Activated CD8-positive, alpha-beta memory T cell treated with anti-CD3 and anti-CD28 coated beads, Interleukin-2, amount 50 U/mL, for 1 hour (primary cell): ENCODE results near the gene CYB561.

Experiments used
- DNase-seq: peaks from one replicate; pipeline ENCODE4 v3.0.0-alpha.2; 2020; ENCODE audit errors: extremely low read depth

The CYB561 gene

GRCh38 chr17:63445954-63446752 lies at the start of gene CYB561:
Gene CYB561, minus strand, starts transcription at chr17:63446306. Its CDS starts 8,759 bp downstream, at chr17:63437547.
- no peak for DNase-seq

- no peak for DNase-seq
Observed at GRCh38 chr17:63495491-63495890, 49.4 kb upstream of the CYB561 start.

GRCh38 chr17:63494300-63494928 lies 48.3 kb upstream of the CYB561 start:
- no peak for DNase-seq

DNA sequence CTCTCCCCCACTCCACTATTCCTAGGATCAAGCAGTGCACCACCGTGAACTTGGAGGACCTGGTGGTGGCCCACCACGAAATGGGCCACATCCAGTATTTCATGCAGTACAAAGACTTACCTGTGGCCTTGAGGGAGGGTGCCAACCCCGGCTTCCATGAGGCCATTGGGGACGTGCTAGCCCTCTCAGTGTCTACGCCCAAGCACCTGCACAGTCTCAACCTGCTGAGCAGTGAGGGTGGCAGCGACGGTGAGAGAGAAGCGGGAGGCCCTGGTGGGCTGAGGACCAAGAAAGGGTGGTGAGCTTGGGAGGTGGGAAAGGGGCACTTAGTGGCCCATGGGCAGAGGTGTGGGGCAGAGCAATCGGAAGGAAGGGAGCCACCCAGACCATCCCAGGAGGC lies 47.3 kb upstream of the CYB561 start:
- no peak for DNase-seq

DNA sequence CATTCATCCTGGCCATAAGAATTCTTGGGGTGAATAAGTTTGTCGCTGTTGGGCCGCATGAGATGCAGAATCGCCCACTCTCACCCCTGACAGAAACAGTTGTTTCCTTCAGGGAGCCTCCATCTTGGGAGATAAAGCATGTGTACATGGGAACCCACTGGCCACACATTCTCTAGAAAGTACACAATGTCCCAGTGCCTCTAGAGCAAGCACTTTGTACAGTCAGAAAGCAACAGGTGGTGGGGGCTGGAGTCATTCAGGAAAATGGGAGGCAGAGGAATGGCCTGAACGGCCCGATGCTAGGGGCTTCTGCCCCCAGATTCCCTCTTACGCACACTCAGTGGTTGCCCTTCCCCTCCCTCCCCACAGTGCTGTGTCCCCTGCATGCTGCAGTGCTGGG lies 46.8 kb upstream of the CYB561 start:
- no peak for DNase-seq

DNA sequence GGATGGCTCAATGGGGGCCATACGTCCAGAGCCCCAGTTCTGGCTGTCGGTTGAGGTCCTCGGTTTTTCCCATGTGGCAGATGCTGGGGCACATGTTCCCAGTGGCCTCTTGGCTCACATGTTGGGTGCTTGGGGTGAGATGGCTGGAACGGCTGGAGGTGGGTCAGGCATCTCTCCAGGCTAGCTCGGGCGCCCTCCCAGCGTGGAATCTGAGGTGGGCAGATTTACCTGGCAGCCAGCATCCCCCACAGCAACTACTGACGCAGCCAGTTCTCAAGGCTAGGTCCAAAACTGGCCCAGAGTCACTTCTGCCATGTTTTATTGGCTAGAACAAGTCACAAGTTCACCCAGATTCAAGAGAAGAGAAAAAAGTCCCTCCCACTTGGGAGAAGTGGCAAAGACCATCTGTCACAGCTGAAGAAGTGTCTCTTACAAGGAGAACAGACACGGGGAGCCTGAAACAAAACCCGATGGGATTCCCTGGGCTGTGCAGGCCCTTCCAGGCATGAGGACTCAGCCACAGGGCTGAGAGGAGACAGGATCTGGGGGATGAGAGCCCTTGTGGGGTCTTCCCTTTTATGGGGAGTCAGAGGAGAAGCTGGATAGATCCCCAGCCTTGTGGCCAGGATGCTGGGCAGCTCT lies 46.0 kb upstream of the CYB561 start:
- no peak for DNase-seq

- DNase-seq: no peak
Observed at GRCh38 chr17:63491413-63491812, 45.3 kb upstream of the CYB561 start.

DNA sequence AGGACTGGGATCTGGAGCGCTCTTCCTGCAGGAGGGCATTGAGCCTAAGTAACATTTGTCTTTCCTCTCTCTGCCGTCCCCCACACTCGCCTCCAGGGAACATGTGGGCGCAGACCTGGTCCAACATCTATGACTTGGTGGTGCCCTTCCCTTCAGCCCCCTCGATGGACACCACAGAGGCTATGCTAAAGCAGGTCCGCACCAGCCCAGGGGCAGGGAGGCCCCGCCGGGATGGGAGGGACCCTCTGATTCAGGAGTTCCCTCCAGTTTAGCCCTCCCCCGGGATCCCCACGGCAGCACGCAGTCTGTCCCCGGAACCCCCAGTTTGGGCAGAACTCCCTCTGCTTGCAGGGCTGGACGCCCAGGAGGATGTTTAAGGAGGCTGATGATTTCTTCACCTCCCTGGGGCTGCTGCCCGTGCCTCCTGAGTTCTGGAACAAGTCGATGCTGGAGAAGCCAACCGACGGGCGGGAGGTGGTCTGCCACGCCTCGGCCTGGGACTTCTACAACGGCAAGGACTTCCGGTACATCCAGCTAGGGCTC lies 44.8 kb upstream of the CYB561 start:
- no peak for DNase-seq

GRCh38 chr17:63490329-63490728 lies 44.2 kb upstream of the CYB561 start:
- no peak for DNase-seq

DNA sequence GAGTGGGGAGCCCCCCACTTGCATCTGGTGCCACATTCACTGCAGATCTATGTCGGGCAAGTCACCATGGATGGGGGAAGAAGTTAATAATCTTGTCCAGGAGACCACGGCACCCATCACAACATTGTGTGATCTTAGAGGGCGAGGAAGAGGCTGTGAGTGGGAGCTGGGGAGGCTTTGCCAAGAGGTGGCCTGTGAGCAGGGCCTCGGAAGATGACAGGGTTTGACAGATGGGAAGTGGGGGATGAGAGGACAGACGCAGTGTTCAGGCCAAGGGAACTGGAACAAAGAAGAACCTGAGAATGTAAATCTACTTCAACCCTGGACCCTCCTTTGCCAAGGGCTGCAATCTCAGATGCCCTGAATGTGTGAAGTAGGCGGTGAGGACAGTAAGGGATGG lies 43.2 kb upstream of the CYB561 start:
- DNase-seq: no peak

DNA sequence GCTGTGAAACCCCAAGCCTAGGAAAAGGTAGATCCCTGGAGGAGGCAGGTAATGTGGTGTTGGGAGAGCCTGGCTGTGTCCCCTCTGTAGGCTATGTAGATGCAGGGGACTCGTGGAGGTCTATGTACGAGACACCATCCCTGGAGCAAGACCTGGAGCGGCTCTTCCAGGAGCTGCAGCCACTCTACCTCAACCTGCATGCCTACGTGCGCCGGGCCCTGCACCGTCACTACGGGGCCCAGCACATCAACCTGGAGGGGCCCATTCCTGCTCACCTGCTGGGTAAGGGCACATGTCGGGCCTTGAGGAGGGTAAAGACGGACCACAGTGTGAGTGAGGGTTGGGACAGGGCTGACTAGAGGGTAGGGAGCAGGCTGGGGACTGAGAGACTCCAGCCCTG lies 42.7 kb upstream of the CYB561 start:
- DNase-seq: no peak

DNA sequence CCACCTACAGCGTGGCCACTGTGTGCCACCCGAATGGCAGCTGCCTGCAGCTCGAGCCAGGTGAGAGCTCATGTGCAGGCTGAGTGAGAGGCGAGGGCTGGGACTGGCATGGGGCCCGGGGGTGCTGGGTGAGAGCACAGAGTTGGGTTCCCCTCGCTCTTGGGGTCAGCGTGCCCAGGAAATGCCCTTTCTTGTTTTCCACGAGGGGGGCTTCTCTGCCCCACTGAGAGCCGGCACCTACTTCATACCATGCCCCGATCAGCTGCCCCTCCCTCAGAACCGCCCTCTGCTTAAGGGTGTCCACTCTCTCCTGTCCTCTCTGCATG lies 40.9 kb upstream of the CYB561 start:
- DNase-seq: no peak

DNA sequence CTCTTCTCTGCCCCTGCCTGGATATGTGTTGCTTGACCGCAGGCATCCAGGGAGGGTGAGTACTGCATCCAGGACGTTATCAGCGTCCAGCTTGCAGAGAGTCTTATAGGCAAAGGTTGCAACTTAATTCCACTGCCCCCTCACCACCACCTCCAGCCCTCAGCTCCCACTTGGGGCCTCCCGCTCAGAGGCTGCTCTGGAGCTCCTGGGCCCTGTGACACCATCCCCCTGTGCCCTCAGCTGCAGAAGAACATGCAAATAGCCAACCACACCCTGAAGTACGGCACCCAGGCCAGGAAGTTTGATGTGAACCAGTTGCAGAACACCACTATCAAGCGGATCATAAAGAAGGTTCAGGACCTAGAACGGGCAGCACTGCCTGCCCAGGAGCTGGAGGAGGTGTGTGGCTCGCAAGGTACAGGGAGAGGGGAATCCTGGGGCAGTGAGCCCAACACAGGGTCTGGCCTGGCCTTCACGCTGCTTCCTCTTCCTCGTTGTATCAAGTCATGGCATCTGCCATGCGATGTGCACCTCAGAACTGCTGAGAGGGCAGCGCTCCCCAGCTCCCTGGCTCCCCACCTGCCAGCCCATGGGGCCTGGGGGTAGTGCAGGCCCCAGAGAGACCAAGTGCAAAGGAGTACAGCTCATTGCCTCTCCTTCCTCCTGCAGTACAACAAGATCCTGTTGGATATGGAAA lies 40.4 kb upstream of the CYB561 start:
- DNase-seq: no peak

DNA sequence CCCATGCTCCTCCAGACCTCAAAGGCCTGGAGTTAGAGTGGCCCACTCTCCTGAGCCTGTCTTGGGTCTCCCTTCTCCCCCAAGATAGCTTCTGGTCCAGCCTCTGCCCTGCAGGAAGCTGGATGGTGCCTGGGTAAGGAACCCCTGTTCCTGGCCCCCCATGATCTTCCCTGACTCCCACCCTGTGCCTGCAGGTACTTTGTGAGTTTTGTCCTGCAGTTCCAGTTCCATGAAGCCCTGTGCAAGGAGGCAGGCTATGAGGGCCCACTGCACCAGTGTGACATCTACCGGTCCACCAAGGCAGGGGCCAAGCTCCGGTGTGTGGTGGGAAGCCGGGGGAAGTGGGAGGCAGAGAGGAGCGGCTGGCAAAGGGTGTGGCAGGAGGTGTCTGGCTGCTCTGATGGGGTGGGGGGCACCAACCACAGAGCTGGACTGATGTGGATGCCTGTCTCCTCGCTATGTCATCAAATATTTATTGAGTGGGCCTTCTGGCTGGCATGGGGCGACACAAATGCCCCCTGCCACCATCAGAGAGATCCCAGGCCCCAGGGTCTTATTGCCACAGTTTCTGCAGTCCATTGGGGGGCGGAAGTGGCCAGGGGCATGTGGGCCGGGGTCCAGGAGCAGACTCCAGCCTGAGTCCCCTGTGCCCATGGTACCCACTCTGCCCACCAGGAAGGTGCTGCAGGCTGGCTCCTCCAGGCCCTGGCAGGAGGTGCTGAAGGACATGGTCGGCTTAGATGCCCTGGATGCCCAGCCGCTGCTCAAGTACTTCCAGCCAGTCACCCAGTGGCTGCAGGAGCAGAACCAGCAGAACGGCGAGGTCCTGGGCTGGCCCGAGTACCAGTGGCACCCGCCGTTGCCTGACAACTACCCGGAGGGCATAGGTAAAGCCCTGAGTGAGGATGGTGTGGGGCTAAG lies 37.8 kb upstream of the CYB561 start:
- no peak for DNase-seq

DNA sequence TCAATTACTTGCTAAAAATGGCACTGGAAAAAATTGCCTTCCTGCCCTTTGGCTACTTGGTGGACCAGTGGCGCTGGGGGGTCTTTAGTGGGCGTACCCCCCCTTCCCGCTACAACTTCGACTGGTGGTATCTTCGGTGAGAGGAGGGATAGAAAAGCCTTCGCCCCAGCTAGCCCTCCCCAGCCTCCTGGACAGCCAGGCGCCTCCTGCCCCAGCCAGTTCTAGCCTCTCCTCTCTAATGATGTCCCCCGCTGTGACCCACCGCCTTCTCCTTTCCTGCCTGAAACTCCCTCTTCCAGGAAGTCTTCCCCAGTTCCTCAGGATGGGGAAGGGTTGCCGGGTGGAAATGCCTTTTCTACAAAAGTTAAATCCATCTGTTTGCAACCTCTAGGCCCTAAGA lies 36.9 kb upstream of the CYB561 start:
- no peak for DNase-seq

DNA sequence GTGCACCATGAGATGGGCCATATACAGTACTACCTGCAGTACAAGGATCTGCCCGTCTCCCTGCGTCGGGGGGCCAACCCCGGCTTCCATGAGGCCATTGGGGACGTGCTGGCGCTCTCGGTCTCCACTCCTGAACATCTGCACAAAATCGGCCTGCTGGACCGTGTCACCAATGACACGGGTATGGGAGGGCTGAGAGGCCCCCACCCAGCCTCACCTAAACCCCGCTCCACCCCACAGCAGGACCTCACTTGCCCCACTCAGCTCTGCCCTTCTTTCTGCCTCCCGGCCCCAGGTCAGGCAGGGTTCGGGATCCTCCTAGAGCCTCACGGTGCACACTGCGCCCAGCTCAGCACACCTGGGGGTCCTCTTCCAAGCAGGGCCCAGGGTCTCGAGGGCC lies 36.4 kb upstream of the CYB561 start:
- DNase-seq: no peak

DNA sequence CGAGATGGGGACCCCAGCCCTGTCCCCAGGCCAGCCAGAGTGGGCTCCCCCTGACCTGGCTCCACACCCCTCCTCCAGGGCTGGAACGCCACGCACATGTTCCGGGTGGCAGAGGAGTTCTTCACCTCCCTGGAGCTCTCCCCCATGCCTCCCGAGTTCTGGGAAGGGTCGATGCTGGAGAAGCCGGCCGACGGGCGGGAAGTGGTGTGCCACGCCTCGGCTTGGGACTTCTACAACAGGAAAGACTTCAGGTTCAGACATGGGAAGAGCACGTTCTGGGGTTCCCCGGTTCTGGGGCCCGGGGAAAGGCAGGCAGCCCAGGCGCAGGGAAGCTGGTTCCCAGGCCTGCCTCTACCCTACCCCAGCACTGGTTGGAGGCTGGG lies 35.4 kb upstream of the CYB561 start:
- no peak for DNase-seq

DNA sequence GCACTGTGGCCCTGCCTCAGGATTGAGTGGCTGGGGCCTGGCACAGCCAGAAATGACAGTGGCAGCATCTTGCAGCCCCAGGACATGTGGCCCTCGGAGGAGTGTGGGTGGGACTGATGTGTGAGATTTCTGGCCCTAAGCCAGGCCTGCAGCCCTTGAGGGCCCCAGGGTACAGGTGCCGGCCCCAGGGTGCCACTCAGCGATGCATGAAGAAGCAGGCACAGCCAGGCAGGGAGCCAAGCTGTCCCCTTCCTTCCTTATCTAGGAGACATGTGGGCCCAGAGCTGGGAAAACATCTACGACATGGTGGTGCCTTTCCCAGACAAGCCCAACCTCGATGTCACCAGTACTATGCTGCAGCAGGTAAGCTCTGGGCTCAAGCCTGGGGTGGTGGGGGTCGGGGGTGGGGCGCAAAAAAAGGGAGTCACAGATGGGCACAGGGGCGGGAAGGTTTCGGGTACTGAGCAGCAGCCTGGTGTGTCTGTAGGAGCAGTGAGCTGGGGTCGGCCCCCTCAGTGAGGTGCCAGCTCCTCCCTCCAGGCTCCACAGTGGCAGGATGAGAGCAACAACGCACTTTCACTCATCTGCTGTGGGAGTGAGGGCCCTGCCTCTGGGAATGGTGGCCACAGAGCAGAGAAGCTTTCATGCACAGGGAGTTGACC lies 34.9 kb upstream of the CYB561 start:
- no peak for DNase-seq

DNA sequence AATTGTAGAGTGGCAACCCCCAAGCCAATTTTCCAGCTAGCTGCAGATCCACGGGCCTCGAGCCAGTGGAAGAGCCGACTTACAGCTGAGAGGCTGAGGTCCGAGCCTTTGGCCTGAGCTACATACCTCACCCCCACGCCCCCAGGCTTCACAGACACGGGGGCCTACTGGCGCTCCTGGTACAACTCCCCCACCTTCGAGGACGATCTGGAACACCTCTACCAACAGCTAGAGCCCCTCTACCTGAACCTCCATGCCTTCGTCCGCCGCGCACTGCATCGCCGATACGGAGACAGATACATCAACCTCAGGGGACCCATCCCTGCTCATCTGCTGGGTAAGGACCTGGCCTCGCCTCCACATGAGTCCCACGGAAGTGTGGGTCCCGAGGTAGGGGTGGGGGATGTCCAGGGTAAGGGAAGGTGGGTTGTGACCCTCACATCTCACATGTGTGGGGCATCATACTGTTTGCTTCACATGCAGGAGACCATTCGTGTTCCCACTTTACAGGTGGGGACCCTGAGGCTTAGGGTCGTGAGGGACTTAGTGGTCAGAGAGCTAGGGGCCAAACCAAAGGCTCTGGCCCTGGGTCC lies 34.2 kb upstream of the CYB561 start:
- no peak for DNase-seq

- DNase-seq: no peak
Observed at GRCh38 chr17:63479495-63480184, 33.5 kb upstream of the CYB561 start.
